H9 (cell line): Measurements from ENCODE around the gene CIB4. TPM values are rescaled to one million over a fixed set of nuclear protein-coding genes. Genes with fewer than 3 reads are reported as not detected.

Experiments
- DNase-seq: peaks from one replicate; pipeline ENCODE4 v3.0.0-alpha.2; 2017
- H2AFZ ChIP-seq: one replicate; pipeline ENCODE4 v1.6.1; 2013; ENCODE audit warnings: mild to moderate bottlenecking, low read length, control low read depth, moderate library complexity
- H2AK5ac ChIP-seq: 2 replicates; pipeline ENCODE4 v1.6.1; 2013; ENCODE audit warnings: low read length, control low read depth, mixed read lengths; ENCODE audit not compliant: insufficient read length
- H2BK120ac ChIP-seq: one replicate; pipeline ENCODE4 v1.6.1; 2013; ENCODE audit warnings: low read depth, mild to moderate bottlenecking, low read length, control low read depth, inconsistent platforms; ENCODE audit not compliant: poor library complexity, severe bottlenecking
- H2BK12ac ChIP-seq: 2 replicates; pipeline ENCODE4 v1.6.1; 2013; ENCODE audit warnings: low read length, control low read depth, mixed read lengths, low read depth; ENCODE audit not compliant: insufficient read length
- H2BK15ac ChIP-seq: 2 replicates; pipeline ENCODE4 v1.6.1; 2013; ENCODE audit warnings: low read depth, low read length, control low read depth
- H2BK20ac ChIP-seq: one replicate; pipeline ENCODE4 v1.6.1; 2013; ENCODE audit warnings: low read depth, mild to moderate bottlenecking, low read length, control low read depth, inconsistent platforms; ENCODE audit not compliant: poor library complexity, severe bottlenecking
- H2BK5ac ChIP-seq: 2 replicates; pipeline ENCODE4 v1.6.1; 2013; ENCODE audit warnings: low read length, control low read depth, mixed read lengths; ENCODE audit not compliant: insufficient read length
- H3K14ac ChIP-seq: 2 replicates; pipeline ENCODE4 v1.6.1; 2013; ENCODE audit warnings: low read length, control low read depth; ENCODE audit not compliant: insufficient read depth
- H3K18ac ChIP-seq: 2 replicates; pipeline ENCODE4 v1.6.1; 2013; ENCODE audit warnings: low read depth, mild to moderate bottlenecking, mixed read lengths, low read length, control low read depth; ENCODE audit not compliant: insufficient read length
- H3K23ac ChIP-seq: 2 replicates; pipeline ENCODE4 v1.6.1; 2013; ENCODE audit warnings: low read length, control low read depth, mixed read lengths, low read depth; ENCODE audit not compliant: insufficient read length
- H3K23me2 ChIP-seq: 2 replicates; pipeline ENCODE4 v1.6.1; 2013; ENCODE audit warnings: low read depth, mild to moderate bottlenecking, mixed read lengths, low read length, control low read depth; ENCODE audit not compliant: insufficient read length, poor library complexity, severe bottlenecking
- H3K27ac ChIP-seq: 2 replicates; pipeline ENCODE4 v1.5.1; 2013; ENCODE audit warnings: low read length, control low read depth, mixed read lengths, low read depth; ENCODE audit not compliant: insufficient read length
- H3K27me3 ChIP-seq: 2 replicates; pipeline ENCODE4 v1.6.1; 2013; ENCODE audit warnings: low read length, control low read depth, inconsistent platforms; ENCODE audit not compliant: insufficient read depth
- H3K4ac ChIP-seq: 2 replicates; pipeline ENCODE4 v1.6.1; 2013; ENCODE audit warnings: low read depth, mild to moderate bottlenecking, control low read depth, inconsistent platforms, low read length, moderate library complexity
- H3K4me1 ChIP-seq: 2 replicates; pipeline ENCODE4 v1.6.1; 2013; ENCODE audit warnings: low read length, control low read depth, inconsistent platforms; ENCODE audit not compliant: insufficient read depth
- H3K4me2 ChIP-seq: 2 replicates; pipeline ENCODE4 v1.6.1; 2013; ENCODE audit warnings: low read length, control low read depth, mixed read lengths; ENCODE audit not compliant: insufficient read length, insufficient read depth
- H3K56ac ChIP-seq: 2 replicates; pipeline ENCODE4 v1.6.1; 2013; ENCODE audit warnings: low read depth, mild to moderate bottlenecking, mixed read lengths, low read length, control low read depth; ENCODE audit not compliant: insufficient read length
- H3K79me1 ChIP-seq: 2 replicates; pipeline ENCODE4 v1.6.1; 2013; ENCODE audit warnings: low read depth, mild to moderate bottlenecking, moderate library complexity, low read length, control low read depth, inconsistent platforms; ENCODE audit not compliant: insufficient read depth, poor library complexity, severe bottlenecking
- H3K79me2 ChIP-seq: 2 replicates; pipeline ENCODE4 v1.6.1; 2013; ENCODE audit warnings: low read length, control low read depth, inconsistent platforms; ENCODE audit not compliant: insufficient read depth
- H3K9ac ChIP-seq: 2 replicates; pipeline ENCODE4 v1.6.1; 2013; ENCODE audit warnings: low read length, control low read depth, mixed read lengths; ENCODE audit not compliant: insufficient read length; ENCODE audit errors: extremely low read depth
- H3K9me3 ChIP-seq: one replicate; pipeline ENCODE4 v1.6.1; 2013; ENCODE audit warnings: low read depth, low read length, inconsistent platforms; ENCODE audit not compliant: control insufficient read depth
- H3T11ph ChIP-seq: one replicate; pipeline ENCODE4 v1.6.1; 2013; ENCODE audit warnings: mild to moderate bottlenecking, low read length, control low read depth, inconsistent platforms
- H4K20me1 ChIP-seq: one replicate; pipeline ENCODE4 v1.6.1; 2013; ENCODE audit not compliant: control insufficient read depth, insufficient read length, insufficient read depth
- H4K5ac ChIP-seq: 2 replicates; pipeline ENCODE4 v1.6.1; 2013; ENCODE audit warnings: low read depth, mild to moderate bottlenecking, mixed read lengths, low read length, control low read depth; ENCODE audit not compliant: insufficient read length
- H4K8ac ChIP-seq: replicated peaks from 2 replicates; pipeline ENCODE4 v1.6.1; 2013; ENCODE audit warnings: low read length, control low read depth, mixed read lengths, low read depth; ENCODE audit not compliant: insufficient read length
- H4K91ac ChIP-seq: 2 replicates; pipeline ENCODE4 v1.6.1; 2013; ENCODE audit warnings: low read depth, mild to moderate bottlenecking, moderate library complexity, mixed read lengths, low read length, control low read depth; ENCODE audit not compliant: insufficient read length
- H3K27ac Mint-ChIP-seq, 3 experiments: 2 replicates in 2 of 3; 3 replicates in 1 of 3; pipeline ENCODE4 v1.8.0; 2020 to 2021; ENCODE audit warnings: mixed read lengths in 3 of 3, mild to moderate bottlenecking in 1 of 3, moderate library complexity in 1 of 3
- H3K27me3 Mint-ChIP-seq: 2 replicates; pipeline ENCODE4 v1.8.0; 2021; ENCODE audit warnings: low read depth, mild to moderate bottlenecking, moderate library complexity, mixed read lengths
- H3K36me3 Mint-ChIP-seq, 3 experiments: 2 replicates in 2 of 3; 3 replicates in 1 of 3; pipeline ENCODE4 v1.8.0; 2020 to 2021; ENCODE audit warnings: low read depth in 3 of 3, mixed read lengths in 3 of 3; ENCODE audit not compliant: insufficient read depth in 1 of 3
- H3K4me1 Mint-ChIP-seq, 2 experiments: 2 replicates each; pipeline ENCODE4 v1.8.0; 2020; ENCODE audit warnings: mixed read lengths in 2 of 2
- H3K4me3 Mint-ChIP-seq, 2 experiments: 2 replicates in 1 of 2; 3 replicates in 1 of 2; pipeline ENCODE4 v1.8.0; 2020 to 2021; ENCODE audit warnings: mild to moderate bottlenecking in 2 of 2, mixed read lengths in 2 of 2, moderate library complexity in 1 of 2
- H3K9me3 Mint-ChIP-seq, 2 experiments: 2 replicates in 1 of 2; 3 replicates in 1 of 2; pipeline ENCODE4 v1.8.0; 2020; ENCODE audit warnings: mild to moderate bottlenecking in 2 of 2, mixed read lengths in 2 of 2, moderate library complexity in 1 of 2
- WGBS: extraction: QIAGEN DNeasy Blood & Tissue Kit; methylation state at CpG from one replicate; pipeline ENCODE4 v1.1.7; 2013; ENCODE audit warnings: missing lambda C conversion rate, low lambda C conversion rate, mixed read lengths; ENCODE audit not compliant: insufficient read length; ENCODE audit errors: extremely low coverage; 5-methylcytosine and 5-hydroxymethylcytosine counted together
- total RNA-seq: library from RNA; stranded (reverse); gene quantifications from 2 replicates; pipeline ENCODE4 v1.2.1, GENCODE V29; 2021
- TF ChIP-seq, protein P1 (sequence below): fragments of 200-600 bp; sonication (generic); conservative IDR thresholded peaks from 3 replicates; pipeline ENCODE4 v1.8.0; 2021; ENCODE audit warnings: antibody characterized with exemption, mild to moderate bottlenecking

CIB4 gene
- total RNA-seq, 1 experiment from 2014 or later: not detected

DNA sequence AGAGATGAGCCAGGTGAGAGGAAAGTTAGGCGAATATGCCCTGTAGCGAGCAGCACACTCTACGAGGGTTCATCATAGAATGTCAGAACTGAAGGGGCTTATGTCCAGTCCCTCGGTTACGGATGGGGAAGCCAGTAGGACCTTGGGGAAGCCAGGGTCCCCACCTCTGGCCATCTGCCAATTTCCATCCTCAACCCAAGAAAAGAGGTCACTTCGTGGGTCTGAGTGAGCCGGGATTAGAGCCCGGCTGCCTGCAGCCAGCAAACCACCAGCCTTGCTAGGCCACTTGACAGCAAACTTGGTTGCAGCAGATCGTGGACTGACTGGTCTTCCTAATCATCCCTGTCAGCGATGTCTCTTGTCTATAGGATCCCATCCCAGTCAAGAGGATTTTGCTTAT lies 11.4 kb downstream of the CIB4 start:
- Mint-ChIP-seq H3K4me1 (peaks cover 8 to 13% of the 10 kb centered on the region in 2 experiments), H3K36me3 (no peaks in the 10 kb centered on the region), H3K9me3 (no peaks in the 10 kb centered on the region), H3K4me3 (no peak overlapping the region), H3K27ac (0 out of 7 replicates have a peak overlapping the region, but pooled peaks of 1 of the 3 experiments have one; percentile 57), H3K27me3 (peaks cover 18% of the 10 kb centered on the region)
- Histone ChIP-seq H3K27ac (no peak overlapping the region), H3K79me1 (no peaks in the 10 kb centered on the region), H2BK15ac (peak overlapping the region; percentile 40; the same call in 1 of the 2 replicates), H4K5ac (no peak overlapping the region), H2BK5ac (no peak overlapping the region), H2BK12ac (no peak overlapping the region), H3K79me2 (no peaks in the 10 kb centered on the region), H3K23me2 (peaks cover 2% of the 10 kb centered on the region), H3K4me2 (no peak overlapping the region), H2AFZ (no peak overlapping the region), H3K9ac (no peak overlapping the region), H3K23ac (no peak overlapping the region), H2AK5ac (no peak overlapping the region), H3K18ac (no peak overlapping the region), H4K91ac (no peak overlapping the region), H2BK20ac (no peak overlapping the region), H2BK120ac (no peak overlapping the region), H4K8ac (no peak overlapping the region), H3K4ac (no peak overlapping the region), H3T11ph (no peak overlapping the region), H3K14ac (peak overlapping the region; percentile 18; the same call in 1 of the 2 replicates), H4K20me1 (no peaks in the 10 kb centered on the region), H3K27me3 (no peaks in the 10 kb centered on the region), H3K9me3 (no peaks in the 10 kb centered on the region), H3K56ac (no peak overlapping the region), H3K4me1 (no peaks in the 10 kb centered on the region)
- no CpG with 5 or more reads among the region's 10 CpGs for WGBS
- TF ChIP-seq, protein P1, sequence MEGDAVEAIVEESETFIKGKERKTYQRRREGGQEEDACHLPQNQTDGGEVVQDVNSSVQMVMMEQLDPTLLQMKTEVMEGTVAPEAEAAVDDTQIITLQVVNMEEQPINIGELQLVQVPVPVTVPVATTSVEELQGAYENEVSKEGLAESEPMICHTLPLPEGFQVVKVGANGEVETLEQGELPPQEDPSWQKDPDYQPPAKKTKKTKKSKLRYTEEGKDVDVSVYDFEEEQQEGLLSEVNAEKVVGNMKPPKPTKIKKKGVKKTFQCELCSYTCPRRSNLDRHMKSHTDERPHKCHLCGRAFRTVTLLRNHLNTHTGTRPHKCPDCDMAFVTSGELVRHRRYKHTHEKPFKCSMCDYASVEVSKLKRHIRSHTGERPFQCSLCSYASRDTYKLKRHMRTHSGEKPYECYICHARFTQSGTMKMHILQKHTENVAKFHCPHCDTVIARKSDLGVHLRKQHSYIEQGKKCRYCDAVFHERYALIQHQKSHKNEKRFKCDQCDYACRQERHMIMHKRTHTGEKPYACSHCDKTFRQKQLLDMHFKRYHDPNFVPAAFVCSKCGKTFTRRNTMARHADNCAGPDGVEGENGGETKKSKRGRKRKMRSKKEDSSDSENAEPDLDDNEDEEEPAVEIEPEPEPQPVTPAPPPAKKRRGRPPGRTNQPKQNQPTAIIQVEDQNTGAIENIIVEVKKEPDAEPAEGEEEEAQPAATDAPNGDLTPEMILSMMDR: no peak
- no peak for DNase-seq
